ENCODE data around the gene GPR17. TPM values are rescaled to one million over a fixed set of nuclear protein-coding genes. Genes with fewer than 3 reads are reported as not detected.

GPR17 gene
- total and polyA plus RNA-seq, 9 of the 15 experiments (the other 6 are each of a cell fraction or from before 2014, with no cell fraction given) = not detected

- no peak overlapping the region for H3K4me2 ChIP-seq (ENCODE audit: insufficient read depth, low read length)
- H3K9ac ChIP-seq (ENCODE audit: insufficient read depth in 1 of 2, low read depth in 2 of 2, low read length in 2 of 2) = peak overlapping the region in 1 of 2 experiments; percentile 9; a peak in 1 of 4 replicates
- CTCF ChIA-PET (ENCODE audit: low intra/inter-chr PET ratio) = no interaction called here
- ATAC-seq (peak; percentile 10; the same call in 1 of the 3 replicates), DNase-seq (ENCODE audit: extremely low read depth in 1 of 4, low spot score in 3 of 4) (peak in 2 of 4 experiments; percentile 54 to 55), FAIRE-seq (no peak)
- BruUV-seq (replicated peaks) = no TSS peak
- H3K27ac ChIP-seq (ENCODE audit: extremely low read depth, low read depth, low read length) = no peak overlapping the region
- H3K4me3 ChIP-seq = no peak overlapping the region
- H3K36me3 ChIP-seq (ENCODE audit: control insufficient read depth, insufficient read depth, low read length) = no peaks in the 10 kb centered on the region
- intact Hi-C loops (cut with micrococcal nuclease) (no loop called here), in situ Hi-C loops (cut with MboI) (no loop called here)
- H2AFZ ChIP-seq (ENCODE audit: low read depth, low read length) = no peak overlapping the region
- TF ChIP-seq PBX2 (CRISPR knock-in tag; IDR thresholded peaks at IDR 0.05; ENCODE audit: low read depth) = no peak
- no peak for TF ChIP-seq PBX2 (tag; conservative IDR thresholded peaks at IDR 0.05; ENCODE audit: low read depth)
- TF ChIP-seq TCF3 (CRISPR knock-in tag; IDR thresholded peaks at IDR 0.05) = no peak
- no peak for TF ChIP-seq TEAD4 (IDR thresholded peaks at IDR 0.05; ENCODE audit: low read length)
- TF ChIP-seq TEAD4 (CRISPR knock-in tag; IDR thresholded peaks at IDR 0.05; ENCODE audit: borderline replicate concordance) = no peak
- TF ChIP-seq PCBP2 (IDR thresholded peaks at IDR 0.05; ENCODE audit: low read depth, low read length, poor library complexity, severe bottlenecking) = no peak
- no peak for TF ChIP-seq BDP1 (IDR thresholded peaks at IDR 0.05; ENCODE audit: insufficient read depth, insufficient read length)
- TF ChIP-seq MAFF (IDR thresholded peaks at IDR 0.05; ENCODE audit: low read length) = no peak
- TF ChIP-seq, protein P1, sequence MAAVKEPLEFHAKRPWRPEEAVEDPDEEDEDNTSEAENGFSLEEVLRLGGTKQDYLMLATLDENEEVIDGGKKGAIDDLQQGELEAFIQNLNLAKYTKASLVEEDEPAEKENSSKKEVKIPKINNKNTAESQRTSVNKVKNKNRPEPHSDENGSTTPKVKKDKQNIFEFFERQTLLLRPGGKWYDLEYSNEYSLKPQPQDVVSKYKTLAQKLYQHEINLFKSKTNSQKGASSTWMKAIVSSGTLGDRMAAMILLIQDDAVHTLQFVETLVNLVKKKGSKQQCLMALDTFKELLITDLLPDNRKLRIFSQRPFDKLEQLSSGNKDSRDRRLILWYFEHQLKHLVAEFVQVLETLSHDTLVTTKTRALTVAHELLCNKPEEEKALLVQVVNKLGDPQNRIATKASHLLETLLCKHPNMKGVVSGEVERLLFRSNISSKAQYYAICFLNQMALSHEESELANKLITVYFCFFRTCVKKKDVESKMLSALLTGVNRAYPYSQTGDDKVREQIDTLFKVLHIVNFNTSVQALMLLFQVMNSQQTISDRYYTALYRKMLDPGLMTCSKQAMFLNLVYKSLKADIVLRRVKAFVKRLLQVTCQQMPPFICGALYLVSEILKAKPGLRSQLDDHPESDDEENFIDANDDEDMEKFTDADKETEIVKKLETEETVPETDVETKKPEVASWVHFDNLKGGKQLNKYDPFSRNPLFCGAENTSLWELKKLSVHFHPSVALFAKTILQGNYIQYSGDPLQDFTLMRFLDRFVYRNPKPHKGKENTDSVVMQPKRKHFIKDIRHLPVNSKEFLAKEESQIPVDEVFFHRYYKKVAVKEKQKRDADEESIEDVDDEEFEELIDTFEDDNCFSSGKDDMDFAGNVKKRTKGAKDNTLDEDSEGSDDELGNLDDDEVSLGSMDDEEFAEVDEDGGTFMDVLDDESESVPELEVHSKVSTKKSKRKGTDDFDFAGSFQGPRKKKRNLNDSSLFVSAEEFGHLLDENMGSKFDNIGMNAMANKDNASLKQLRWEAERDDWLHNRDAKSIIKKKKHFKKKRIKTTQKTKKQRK (IDR thresholded peaks at IDR 0.05; ENCODE audit: borderline replicate concordance, low read depth, low read length) = no peak
- no peak for TF ChIP-seq MXI1 (IDR thresholded peaks at IDR 0.05; ENCODE audit: low read depth, low read length)
- peaks cover 64 to 79% of the 10 kb centered on the region in 2 experiments for H3K27me3 ChIP-seq (ENCODE audit: control insufficient read depth in 2 of 2, insufficient read depth in 2 of 2, low read length in 2 of 2)
- H3K4me1 ChIP-seq (replicated peaks in 1 of 2; ENCODE audit: control insufficient read depth in 2 of 2, insufficient read depth in 2 of 2, low read length in 2 of 2) = peaks cover 0 to 17% of the 10 kb centered on the region in 2 experiments; a peak in 2 of 5 replicates
- no peaks in the 10 kb centered on the region for H3K79me2 ChIP-seq (ENCODE audit: control insufficient read depth, insufficient read depth, low read length)
- POLR2A ChIA-PET = interaction anchor here (0.5 to 0.6 kb wide), 2 partner anchors 13 to 133 kb away, joined by 3 read pairs; no protein-coding TSS in a partner anchor
- H4K20me1 ChIP-seq (replicated peaks; ENCODE audit: control insufficient read depth, insufficient read depth, low read length) = peaks cover 12% of the 10 kb centered on the region; the same call in 1 of the 2 replicates
- peaks cover 3% of the 10 kb centered on the region for H3K9me1 ChIP-seq (ENCODE audit: control insufficient read depth, insufficient read depth, low read length)
- H3K9me3 ChIP-seq (replicated peaks; ENCODE audit: control insufficient read depth, insufficient read depth, low read depth, low read length) = no peaks in the 10 kb centered on the region
- WGBS (ENCODE audit: insufficient coverage, low coverage, missing lambda C conversion rate) = 8% methylated on average over 53 of the region's 72 CpGs
These were observed 28.6 kb downstream of the GPR17 start for GRCh38 chr2:127674241-127675209.

Measured in K562 (cell line).